ENCODE measurements around the gene PLA2G4E. TPM values are rescaled to one million over a fixed set of nuclear protein-coding genes. Genes with fewer than 3 reads are reported as not detected.

The PLA2G4E gene
- total and polyA plus RNA-seq, 2 experiments from 2014 or later: not detected

DNA sequence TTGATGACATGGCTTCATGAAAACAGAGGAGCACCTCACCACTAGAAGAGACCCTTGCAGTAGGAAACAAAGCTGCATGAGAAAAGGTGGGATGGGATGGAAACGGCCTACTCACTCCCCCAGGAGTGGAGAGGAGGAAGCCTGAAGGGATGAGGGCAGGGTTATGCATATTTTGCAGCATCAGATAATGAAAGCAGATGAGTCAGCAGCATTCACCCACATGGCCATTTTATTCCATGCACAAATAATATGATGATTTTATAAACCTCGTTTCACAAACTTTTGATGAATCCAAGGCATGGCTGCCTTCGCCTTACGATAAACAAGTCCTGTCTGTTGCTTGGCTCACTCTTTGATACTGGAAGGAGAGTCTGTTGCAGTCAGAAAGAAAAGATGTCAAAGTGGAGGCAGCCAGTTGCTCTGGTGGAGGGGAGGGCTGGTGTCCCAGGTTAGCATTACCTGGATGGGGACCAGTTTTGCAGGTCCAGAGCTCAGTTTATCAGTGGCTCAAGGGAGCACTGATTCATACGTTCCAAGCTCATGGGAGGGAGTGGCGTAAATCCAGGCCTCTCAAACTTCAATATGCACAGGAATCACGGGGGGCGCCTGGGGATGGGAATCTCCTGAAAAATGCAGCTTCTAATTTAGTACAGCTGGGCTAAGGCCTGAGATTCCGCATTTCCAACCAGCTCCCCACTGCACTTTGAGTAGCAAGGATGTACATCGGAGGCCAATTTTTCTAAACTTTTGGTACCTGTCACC, 39.3 kb downstream of the PLA2G4E start (continued):
- TF ChIP-seq, protein P1, sequence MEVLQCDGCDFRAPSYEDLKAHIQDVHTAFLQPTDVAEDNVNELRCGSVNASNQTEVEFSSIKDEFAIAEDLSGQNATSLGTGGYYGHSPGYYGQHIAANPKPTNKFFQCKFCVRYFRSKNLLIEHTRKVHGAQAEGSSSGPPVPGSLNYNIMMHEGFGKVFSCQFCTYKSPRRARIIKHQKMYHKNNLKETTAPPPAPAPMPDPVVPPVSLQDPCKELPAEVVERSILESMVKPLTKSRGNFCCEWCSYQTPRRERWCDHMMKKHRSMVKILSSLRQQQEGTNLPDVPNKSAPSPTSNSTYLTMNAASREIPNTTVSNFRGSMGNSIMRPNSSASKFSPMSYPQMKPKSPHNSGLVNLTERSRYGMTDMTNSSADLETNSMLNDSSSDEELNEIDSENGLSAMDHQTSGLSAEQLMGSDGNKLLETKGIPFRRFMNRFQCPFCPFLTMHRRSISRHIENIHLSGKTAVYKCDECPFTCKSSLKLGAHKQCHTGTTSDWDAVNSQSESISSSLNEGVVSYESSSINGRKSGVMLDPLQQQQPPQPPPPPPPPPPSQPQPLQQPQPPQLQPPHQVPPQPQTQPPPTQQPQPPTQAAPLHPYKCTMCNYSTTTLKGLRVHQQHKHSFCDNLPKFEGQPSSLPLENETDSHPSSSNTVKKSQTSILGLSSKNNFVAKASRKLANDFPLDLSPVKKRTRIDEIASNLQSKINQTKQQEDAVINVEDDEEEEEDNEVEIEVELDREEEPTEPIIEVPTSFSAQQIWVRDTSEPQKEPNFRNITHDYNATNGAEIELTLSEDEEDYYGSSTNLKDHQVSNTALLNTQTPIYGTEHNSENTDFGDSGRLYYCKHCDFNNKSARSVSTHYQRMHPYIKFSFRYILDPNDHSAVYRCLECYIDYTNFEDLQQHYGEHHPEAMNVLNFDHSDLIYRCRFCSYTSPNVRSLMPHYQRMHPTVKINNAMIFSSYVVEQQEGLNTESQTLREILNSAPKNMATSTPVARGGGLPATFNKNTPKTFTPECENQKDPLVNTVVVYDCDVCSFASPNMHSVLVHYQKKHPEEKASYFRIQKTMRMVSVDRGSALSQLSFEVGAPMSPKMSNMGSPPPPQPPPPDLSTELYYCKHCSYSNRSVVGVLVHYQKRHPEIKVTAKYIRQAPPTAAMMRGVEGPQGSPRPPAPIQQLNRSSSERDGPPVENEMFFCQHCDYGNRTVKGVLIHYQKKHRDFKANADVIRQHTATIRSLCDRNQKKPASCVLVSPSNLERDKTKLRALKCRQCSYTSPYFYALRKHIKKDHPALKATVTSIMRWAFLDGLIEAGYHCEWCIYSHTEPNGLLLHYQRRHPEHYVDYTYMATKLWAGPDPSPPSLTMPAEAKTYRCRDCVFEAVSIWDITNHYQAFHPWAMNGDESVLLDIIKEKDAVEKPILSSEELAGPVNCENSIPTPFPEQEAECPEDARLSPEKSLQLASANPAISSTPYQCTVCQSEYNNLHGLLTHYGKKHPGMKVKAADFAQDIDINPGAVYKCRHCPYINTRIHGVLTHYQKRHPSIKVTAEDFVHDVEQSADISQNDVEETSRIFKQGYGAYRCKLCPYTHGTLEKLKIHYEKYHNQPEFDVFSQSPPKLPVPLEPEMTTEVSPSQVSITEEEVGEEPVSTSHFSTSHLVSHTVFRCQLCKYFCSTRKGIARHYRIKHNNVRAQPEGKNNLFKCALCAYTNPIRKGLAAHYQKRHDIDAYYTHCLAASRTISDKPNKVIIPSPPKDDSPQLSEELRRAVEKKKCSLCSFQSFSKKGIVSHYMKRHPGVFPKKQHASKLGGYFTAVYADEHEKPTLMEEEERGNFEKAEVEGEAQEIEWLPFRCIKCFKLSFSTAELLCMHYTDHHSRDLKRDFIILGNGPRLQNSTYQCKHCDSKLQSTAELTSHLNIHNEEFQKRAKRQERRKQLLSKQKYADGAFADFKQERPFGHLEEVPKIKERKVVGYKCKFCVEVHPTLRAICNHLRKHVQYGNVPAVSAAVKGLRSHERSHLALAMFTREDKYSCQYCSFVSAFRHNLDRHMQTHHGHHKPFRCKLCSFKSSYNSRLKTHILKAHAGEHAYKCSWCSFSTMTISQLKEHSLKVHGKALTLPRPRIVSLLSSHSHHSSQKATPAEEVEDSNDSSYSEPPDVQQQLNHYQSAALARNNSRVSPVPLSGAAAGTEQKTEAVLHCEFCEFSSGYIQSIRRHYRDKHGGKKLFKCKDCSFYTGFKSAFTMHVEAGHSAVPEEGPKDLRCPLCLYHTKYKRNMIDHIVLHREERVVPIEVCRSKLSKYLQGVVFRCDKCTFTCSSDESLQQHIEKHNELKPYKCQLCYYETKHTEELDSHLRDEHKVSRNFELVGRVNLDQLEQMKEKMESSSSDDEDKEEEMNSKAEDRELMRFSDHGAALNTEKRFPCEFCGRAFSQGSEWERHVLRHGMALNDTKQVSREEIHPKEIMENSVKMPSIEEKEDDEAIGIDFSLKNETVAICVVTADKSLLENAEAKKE (CRISPR knock-in tag; IDR thresholded peaks at IDR 0.05): no peak
- TF ChIP-seq, protein P2, sequence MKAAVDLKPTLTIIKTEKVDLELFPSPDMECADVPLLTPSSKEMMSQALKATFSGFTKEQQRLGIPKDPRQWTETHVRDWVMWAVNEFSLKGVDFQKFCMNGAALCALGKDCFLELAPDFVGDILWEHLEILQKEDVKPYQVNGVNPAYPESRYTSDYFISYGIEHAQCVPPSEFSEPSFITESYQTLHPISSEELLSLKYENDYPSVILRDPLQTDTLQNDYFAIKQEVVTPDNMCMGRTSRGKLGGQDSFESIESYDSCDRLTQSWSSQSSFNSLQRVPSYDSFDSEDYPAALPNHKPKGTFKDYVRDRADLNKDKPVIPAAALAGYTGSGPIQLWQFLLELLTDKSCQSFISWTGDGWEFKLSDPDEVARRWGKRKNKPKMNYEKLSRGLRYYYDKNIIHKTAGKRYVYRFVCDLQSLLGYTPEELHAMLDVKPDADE (IDR thresholded peaks at IDR 0.05): no peak

DNA sequence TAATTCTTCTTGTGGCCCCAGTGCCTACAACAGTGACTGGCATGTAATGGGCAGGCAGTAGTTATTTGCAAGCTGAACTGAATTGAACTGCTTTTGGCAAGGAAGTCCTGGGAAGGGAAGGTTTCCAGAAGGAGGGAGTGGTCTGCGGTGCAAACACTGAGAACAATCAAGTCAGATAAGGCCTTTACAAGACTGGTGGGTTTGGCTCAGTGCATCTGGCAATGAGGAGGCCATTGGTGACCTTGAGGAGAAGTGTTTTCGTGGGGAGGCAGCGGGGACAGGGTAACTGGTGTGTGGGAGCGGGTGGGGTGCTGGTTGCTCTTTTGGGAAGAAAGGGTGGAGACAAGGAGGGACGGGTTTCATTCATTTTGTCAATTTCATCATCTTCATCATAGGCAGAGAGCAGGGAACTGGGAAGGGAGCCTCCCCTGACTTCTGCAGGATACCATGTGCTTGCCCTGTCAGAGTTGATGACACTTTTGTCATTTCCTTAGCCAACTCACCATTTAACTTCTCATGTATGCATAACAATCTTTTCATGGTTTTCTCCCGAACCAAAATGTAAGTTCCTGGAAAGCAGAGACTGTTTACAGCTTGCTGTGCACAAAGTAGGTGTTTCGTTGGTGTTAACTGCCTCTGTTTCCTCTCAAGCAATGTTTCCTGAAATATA, 40.1 kb downstream of the PLA2G4E start:
- Histone ChIP-seq H2AFZ (peak overlapping the region; percentile 56), H3K27me3 (ENCODE audit: insufficient read depth) (no peaks in the 10 kb centered on the region), H3K36me3 (ENCODE audit: insufficient read depth) (no peaks in the 10 kb centered on the region), H3K27ac (ENCODE audit: low read depth) (no peak overlapping the region), H3K4me2 (no peak overlapping the region), H3K9me2 (ENCODE audit: insufficient read depth) (no peaks in the 10 kb centered on the region), H3K79me2 (replicated peaks; ENCODE audit: insufficient read depth) (no peaks in the 10 kb centered on the region), H3K4me1 (ENCODE audit: insufficient read depth) (peaks cover 13% of the 10 kb centered on the region), H3K4me3 (no peak overlapping the region), H4K20me1 (replicated peaks; ENCODE audit: insufficient read depth) (no peaks in the 10 kb centered on the region), H3F3A (replicated peaks; ENCODE audit: low read depth) (no peaks in the 10 kb centered on the region)
- Mint-ChIP-seq H3K4me3 (no peak overlapping the region), H3K27me3 (ENCODE audit: insufficient read depth, low read depth, poor library complexity) (peaks cover 8% of the 10 kb centered on the region), H3K27ac (peak overlapping the region; percentile 29; the same call in 1 of the 2 replicates), H3K36me3 (ENCODE audit: low read depth) (no peaks in the 10 kb centered on the region), H3K4me1 (peaks cover 19% of the 10 kb centered on the region), H3K9me3 (no peaks in the 10 kb centered on the region)
- DNase-seq (ENCODE audit: low spot score) (no peak), ATAC-seq (no peak)
- TF ChIP-seq STAT1 (IDR thresholded peaks at IDR 0.05; ENCODE audit: unreplicated experiment): no peak
- TF ChIP-seq, protein P3, sequence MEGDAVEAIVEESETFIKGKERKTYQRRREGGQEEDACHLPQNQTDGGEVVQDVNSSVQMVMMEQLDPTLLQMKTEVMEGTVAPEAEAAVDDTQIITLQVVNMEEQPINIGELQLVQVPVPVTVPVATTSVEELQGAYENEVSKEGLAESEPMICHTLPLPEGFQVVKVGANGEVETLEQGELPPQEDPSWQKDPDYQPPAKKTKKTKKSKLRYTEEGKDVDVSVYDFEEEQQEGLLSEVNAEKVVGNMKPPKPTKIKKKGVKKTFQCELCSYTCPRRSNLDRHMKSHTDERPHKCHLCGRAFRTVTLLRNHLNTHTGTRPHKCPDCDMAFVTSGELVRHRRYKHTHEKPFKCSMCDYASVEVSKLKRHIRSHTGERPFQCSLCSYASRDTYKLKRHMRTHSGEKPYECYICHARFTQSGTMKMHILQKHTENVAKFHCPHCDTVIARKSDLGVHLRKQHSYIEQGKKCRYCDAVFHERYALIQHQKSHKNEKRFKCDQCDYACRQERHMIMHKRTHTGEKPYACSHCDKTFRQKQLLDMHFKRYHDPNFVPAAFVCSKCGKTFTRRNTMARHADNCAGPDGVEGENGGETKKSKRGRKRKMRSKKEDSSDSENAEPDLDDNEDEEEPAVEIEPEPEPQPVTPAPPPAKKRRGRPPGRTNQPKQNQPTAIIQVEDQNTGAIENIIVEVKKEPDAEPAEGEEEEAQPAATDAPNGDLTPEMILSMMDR (conservative IDR thresholded peaks at IDR 0.05; ENCODE audit: low read depth in 2 of 2): no peak
- TF ChIP-seq, protein P4, sequence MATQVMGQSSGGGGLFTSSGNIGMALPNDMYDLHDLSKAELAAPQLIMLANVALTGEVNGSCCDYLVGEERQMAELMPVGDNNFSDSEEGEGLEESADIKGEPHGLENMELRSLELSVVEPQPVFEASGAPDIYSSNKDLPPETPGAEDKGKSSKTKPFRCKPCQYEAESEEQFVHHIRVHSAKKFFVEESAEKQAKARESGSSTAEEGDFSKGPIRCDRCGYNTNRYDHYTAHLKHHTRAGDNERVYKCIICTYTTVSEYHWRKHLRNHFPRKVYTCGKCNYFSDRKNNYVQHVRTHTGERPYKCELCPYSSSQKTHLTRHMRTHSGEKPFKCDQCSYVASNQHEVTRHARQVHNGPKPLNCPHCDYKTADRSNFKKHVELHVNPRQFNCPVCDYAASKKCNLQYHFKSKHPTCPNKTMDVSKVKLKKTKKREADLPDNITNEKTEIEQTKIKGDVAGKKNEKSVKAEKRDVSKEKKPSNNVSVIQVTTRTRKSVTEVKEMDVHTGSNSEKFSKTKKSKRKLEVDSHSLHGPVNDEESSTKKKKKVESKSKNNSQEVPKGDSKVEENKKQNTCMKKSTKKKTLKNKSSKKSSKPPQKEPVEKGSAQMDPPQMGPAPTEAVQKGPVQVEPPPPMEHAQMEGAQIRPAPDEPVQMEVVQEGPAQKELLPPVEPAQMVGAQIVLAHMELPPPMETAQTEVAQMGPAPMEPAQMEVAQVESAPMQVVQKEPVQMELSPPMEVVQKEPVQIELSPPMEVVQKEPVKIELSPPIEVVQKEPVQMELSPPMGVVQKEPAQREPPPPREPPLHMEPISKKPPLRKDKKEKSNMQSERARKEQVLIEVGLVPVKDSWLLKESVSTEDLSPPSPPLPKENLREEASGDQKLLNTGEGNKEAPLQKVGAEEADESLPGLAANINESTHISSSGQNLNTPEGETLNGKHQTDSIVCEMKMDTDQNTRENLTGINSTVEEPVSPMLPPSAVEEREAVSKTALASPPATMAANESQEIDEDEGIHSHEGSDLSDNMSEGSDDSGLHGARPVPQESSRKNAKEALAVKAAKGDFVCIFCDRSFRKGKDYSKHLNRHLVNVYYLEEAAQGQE (IDR thresholded peaks at IDR 0.05; ENCODE audit: unreplicated experiment): no peak
- TF ChIP-seq EZH2phosphoT487 (IDR thresholded peaks at IDR 0.05; ENCODE audit: unreplicated experiment): no peak
